Measurements from ENCODE around the gene PREB.

Gene PREB

DNA sequence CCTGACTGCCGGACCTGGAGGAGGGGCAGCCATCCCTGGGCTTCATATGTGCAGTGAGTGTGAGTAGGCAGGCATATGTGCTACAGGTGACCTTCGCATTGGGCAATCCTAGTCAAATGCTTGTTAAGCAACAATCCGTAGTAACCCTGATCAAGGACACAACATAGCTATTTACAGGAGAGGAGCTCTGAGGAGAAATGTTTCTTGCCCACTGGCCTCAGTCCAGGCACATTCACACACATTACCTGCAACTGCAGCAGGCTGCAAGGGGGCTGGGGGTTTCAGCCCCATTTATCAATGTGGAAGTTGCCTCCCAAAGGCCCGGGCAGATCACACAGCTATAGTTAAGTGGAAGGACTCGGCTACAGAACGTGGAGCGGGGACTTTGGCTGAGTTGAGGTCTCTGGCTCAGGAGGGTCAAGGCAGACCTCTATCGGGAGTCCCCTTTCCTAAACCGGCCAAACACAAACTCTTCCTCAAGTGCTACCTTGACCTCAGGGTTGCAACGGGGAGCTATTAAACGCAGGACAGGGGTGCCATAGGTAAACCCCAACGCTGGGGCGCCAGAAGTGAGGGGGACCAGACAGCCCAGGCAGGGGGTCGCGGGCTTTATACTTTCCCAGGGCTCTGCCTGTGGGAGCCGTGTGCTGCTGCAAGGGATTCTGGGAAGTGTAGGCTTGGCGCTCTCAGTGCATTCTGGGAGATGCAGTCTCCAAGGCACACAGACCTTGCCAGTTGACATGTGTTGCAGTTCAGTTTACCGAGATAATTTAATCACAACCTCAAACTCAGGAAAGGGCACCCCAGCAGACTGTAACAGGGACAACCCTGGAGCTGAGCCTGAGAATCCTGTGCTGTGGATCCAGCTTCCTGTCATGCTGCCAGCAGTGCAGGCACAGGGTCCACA is 38.4 kb downstream of the PREB start:
- H3K4me1 Mint-ChIP-seq: peaks cover 16% of the 10 kb centered on the region
- no peaks in the 10 kb centered on the region for H3K36me3 Mint-ChIP-seq
- peak overlapping the region; percentile 38 for H3K4me3 Mint-ChIP-seq
- H3K9me3 Mint-ChIP-seq: no peaks in the 10 kb centered on the region
- DNase-seq (ENCODE audit: low spot score in 2 of 2) (no peak), ATAC-seq (peak; percentile 74)
- H3K27ac Mint-ChIP-seq: no peak overlapping the region

- H3K27ac Mint-ChIP-seq: no peak overlapping the region
- peak overlapping the region; percentile 38 for H3K4me3 Mint-ChIP-seq
- no peaks in the 10 kb centered on the region for H3K36me3 Mint-ChIP-seq
- no peaks in the 10 kb centered on the region for H3K9me3 Mint-ChIP-seq
- H3K4me1 Mint-ChIP-seq: peaks cover 16% of the 10 kb centered on the region
- ATAC-seq (no peak), DNase-seq (ENCODE audit: low spot score in 2 of 2) (no peak)
Measured at GRCh38 chr2:27095427-27095744, 39.0 kb downstream of the PREB start.

GRCh38 chr2:27094353-27094984 is 40.0 kb downstream of the PREB start:
- H3K4me1 Mint-ChIP-seq: peaks cover 16% of the 10 kb centered on the region
- no peaks in the 10 kb centered on the region for H3K9me3 Mint-ChIP-seq
- peak overlapping the region; percentile 3 for H3K27ac Mint-ChIP-seq
- DNase-seq (ENCODE audit: low spot score in 2 of 2): no peak
- ATAC-seq: no peak
- no peaks in the 10 kb centered on the region for H3K36me3 Mint-ChIP-seq
- H3K4me3 Mint-ChIP-seq: no peak overlapping the region

DNA sequence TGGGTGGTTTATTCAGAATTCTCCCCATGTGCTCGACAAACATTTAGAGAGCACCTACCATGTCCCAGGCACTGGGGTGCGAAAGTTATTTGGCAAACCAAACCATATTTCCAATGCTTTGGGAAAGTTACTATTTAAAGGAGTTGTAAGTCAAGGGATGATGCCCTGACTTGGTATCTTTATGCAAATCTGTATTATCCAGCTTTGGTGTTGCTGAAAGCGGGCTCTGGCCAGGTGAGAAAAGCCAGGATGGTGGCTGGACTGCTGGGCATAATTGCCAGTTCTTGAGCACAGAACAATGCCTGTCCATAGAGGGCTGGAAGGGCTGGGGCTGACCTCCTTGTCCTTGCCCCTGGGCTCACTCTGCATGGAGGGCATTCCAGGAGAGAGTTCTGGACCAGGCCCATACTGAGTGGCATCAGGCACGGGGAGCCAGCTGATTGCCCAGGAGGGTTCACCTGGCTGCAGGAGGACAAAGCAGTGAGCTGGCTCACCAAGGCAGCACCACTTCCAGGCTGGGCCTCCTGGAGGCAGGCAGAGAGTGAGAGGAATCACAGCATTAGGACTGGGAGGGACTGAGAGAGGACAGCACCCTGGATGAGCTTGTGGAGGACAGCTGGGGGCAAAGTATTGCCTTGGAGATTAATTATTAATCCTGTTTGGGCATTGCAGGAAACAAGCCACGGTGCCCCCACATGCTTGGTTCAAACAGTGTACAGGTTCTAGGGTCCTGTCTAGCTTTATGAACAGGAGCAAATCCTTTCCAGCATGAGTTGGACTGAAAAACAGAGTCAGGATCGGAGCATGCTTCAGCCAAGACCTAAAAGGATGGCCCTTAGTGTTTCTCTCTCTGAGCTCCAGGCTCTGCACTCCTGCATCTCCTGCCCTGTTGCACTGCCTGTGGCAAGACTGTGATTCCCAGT is 40.7 kb downstream of the PREB start:
- peaks cover 16% of the 10 kb centered on the region for H3K4me1 Mint-ChIP-seq
- no peaks in the 10 kb centered on the region for H3K36me3 Mint-ChIP-seq
- no peak overlapping the region for H3K27ac Mint-ChIP-seq
- H3K9me3 Mint-ChIP-seq: no peaks in the 10 kb centered on the region
- ATAC-seq (no peak), DNase-seq (ENCODE audit: low spot score in 2 of 2) (no peak)
- no peak overlapping the region for H3K4me3 Mint-ChIP-seq

DNA sequence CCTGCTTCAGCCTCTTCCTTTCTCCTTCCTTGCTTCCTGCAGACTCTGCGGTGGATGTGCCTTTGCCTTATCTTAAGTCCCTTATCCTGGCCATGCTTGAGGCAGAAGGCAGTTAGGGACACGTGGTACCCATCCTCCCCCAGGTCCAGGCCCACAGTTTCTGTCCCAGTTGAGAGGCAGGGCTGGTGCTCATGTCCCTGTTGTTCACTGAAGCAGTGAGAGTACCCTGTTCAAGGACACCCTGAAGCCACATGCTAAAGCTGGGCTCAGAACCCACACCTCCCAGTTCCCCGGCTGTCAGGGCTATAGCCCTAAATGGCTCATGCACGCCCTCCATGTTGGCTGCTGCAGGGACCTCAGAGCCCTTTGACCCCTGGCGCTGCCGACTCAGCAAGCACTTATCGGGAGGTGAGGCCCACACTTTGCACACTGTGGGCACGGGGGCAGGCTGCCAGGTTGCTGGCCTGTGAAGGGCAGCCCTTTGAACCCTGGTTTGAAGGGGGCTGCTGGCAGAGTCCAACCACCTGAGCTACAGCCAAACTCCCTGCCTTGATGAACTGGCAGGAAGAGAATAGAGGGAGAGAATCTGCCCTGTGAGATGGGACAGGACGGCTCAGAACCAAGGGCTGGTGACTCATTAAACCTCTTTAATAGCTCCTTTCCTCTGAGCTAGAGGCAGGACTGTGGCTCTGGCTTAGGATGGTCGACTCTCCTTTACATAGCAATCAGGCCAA is 41.6 kb downstream of the PREB start:
- no peak overlapping the region for H3K4me3 Mint-ChIP-seq
- H3K27ac Mint-ChIP-seq: no peak overlapping the region

DNA sequence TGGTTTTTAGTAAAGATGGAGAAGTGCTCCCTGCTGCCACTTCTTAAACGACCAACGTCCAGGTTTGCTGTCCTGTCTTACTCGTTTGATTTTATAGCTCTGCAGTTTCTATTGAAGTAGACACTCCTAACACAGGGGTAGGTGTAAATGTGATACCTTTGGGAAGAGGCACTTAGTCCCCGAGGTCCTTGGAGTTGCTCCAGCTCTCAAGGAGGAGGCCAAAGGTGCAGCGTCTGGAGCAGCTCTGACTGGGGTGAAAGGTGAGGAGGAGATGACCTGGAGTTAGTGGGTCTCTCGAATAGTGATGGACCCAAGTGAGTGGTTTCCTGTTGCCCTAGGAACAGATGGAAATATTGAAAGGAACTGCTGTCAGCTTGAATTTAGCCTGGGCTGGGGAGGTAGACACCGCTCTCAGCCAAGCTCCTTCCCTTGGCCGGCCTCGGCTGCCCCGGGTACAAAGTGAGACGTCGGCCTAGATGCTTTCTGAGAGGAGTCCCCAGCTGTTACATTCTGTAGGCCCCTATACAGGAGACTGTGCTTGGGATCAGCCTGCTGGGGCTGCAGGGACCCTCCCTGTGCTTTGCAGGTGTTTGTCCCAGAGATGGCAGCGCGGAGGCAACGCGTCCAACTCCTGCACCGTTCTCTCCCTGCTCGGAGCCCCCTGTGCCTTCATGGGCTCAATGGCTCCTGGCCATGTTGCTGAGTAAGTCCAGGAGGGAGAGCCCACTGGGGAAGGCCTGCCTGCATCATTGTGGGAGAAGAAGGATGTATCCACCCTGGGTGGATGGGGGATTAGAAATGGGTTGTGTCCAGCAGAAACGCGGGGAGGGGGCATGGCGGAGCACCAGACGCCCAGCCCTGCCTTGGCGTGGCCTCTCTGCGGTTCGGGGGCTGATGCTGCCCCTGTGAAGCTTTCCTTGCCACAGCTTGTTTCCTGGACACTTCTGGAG is 42.4 kb downstream of the PREB start:
- Mint-ChIP-seq H3K9me3 (no peaks in the 10 kb centered on the region), H3K27ac (no peak overlapping the region), H3K4me1 (peaks cover 22% of the 10 kb centered on the region), H3K36me3 (no peaks in the 10 kb centered on the region), H3K4me3 (no peak overlapping the region)
- DNase-seq (ENCODE audit: low spot score in 2 of 2): no peak
- ATAC-seq: no peak

More for the DNA sequence above, 41.6 kb downstream of the PREB start:
- no peaks in the 10 kb centered on the region for H3K9me3 Mint-ChIP-seq
- H3K4me1 Mint-ChIP-seq: peaks cover 16% of the 10 kb centered on the region
- no peak for DNase-seq (ENCODE audit: low spot score in 2 of 2)
- ATAC-seq: no peak
- no peaks in the 10 kb centered on the region for H3K36me3 Mint-ChIP-seq

DNA sequence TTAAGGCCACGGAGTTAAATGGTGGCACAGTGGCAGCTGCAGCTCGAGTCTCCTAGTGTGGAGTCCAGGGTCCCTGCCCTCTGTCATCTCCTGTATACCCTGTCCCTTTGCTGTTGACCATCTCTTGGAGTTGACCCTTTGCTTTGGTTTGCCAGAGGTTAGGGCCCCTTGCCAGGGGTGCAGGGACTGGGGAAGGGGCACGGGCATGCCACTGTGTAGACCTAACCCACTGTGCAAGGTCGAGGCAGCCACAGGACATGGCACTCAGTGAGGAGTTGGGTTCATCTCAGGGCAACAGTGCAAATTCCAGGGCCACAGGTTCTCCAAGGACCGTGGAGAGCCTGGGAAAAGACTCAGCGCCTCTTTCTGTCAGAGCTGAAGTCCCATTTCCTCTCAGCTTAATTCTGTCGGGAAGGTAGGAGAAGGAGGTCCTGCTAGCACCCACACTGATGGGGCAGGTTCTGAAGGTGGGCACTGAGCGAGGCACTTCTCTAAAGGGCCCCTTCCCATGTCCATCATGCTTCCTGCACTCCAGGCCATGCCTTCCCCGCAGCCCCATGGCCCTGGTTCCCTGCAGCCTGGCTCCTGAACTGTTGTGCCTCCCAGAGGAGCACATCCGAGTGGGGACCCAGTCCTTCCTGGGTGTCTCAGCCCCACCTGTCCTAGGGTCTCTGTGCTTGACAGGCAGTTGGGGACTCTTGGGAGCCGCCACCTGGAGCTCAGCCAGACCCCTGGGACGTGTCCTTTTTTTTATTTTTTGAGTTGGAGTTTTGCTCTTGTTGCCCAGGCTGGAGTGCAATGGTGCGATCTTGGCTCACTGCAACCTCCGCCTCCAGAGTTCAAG is 45.1 kb downstream of the PREB start:
- Mint-ChIP-seq H3K36me3 (peaks cover 6% of the 10 kb centered on the region), H3K9me3 (no peaks in the 10 kb centered on the region), H3K4me1 (peaks cover 20% of the 10 kb centered on the region), H3K27ac (no peak overlapping the region), H3K4me3 (no peak overlapping the region)
- ATAC-seq: no peak
- DNase-seq (ENCODE audit: low spot score in 2 of 2): no peak

DNA sequence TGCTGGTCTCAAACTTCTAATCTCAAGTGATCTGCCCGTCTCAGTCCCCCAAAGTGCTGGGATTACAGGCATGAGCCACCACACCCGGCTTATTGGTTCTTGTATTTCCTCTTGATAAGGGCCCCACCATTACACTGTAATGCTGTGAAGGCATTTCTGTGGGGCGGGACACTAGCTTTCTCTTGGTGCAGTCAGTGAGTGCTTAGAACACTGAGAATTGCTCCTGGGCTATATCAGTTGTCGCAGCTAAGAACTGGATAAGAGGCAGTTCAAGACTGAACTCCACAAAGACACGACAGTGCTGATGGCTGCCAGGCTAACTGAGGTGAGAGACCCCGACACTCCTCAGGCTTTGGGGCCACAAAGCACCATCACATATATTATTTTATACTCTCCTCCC is 45.8 kb downstream of the PREB start:
- no peak overlapping the region for H3K4me3 Mint-ChIP-seq
- no peak overlapping the region for H3K27ac Mint-ChIP-seq
- peaks cover 21% of the 10 kb centered on the region for H3K4me1 Mint-ChIP-seq
- H3K9me3 Mint-ChIP-seq: no peaks in the 10 kb centered on the region
- H3K36me3 Mint-ChIP-seq: peaks cover 6% of the 10 kb centered on the region
- ATAC-seq (no peak), DNase-seq (ENCODE audit: low spot score in 2 of 2) (no peak)

- H3K27ac Mint-ChIP-seq: no peak overlapping the region
- no peak for DNase-seq (ENCODE audit: low spot score in 2 of 2)
- ATAC-seq: no peak
- H3K36me3 Mint-ChIP-seq: peaks cover 6% of the 10 kb centered on the region
- no peaks in the 10 kb centered on the region for H3K9me3 Mint-ChIP-seq
- peak overlapping the region; percentile 79 for H3K4me3 Mint-ChIP-seq
- H3K4me1 Mint-ChIP-seq: peaks cover 26% of the 10 kb centered on the region
Measured at GRCh38 chr2:27087823-27088410, 46.5 kb downstream of the PREB start.

GRCh38 chr2:27086724-27087593 is 47.5 kb downstream of the PREB start, which contains the start of gene KHK:
TSS of gene KHK (plus strand) at chr2:27086772. CDS start at chr2:27087260, 488 bp downstream.
- no peak for DNase-seq (ENCODE audit: low spot score in 2 of 2)
- ATAC-seq: peak; percentile 1
- Mint-ChIP-seq H3K36me3 (peaks cover 6% of the 10 kb centered on the region), H3K27ac (peak within 1 kb of the TSS; percentile 75), H3K4me1 (peaks cover 26% of the 10 kb centered on the region), H3K4me3 (peak within 1 kb of the TSS; percentile 79), H3K9me3 (no peaks in the 10 kb centered on the region)

DNA sequence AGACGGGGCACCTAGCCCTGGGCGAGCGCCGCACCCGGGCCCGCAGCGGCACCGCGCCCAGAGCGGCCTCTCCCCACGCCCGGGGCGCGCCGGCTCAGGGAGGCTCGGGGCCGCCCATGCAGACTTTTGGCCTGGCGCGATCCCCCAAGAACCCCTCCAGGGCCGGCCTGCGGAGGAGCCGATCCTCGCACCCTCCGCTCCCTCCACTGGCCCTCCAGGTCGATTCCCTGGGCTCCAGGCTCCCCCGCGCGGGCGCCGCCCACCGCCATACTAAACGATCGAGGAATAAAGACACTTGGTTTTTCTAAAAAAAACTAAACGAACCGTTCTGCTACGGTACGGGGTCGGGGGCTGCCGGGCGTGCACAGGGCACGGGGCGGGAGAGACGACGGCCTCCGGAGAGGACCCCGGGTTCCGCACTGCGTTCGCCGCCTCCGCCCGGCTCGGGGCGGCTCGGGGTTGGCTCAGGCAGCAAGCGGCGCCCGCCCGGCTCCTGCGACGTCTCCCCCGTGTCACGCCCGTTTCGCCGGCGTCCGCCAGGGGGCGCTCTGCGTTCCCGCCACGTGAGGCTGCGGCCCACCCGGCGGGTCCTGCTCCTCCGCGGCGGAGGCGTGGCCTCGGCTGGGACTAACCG is 48.2 kb downstream of the PREB start:
- peaks cover 9% of the 10 kb centered on the region for H3K36me3 Mint-ChIP-seq
- H3K9me3 Mint-ChIP-seq: no peaks in the 10 kb centered on the region
- ATAC-seq (peak; percentile 93), DNase-seq (ENCODE audit: low spot score in 2 of 2) (peak; percentile 100)
- peak overlapping the region; percentile 75 for H3K27ac Mint-ChIP-seq
- H3K4me3 Mint-ChIP-seq: peak overlapping the region; percentile 79
- peaks cover 33% of the 10 kb centered on the region for H3K4me1 Mint-ChIP-seq

- peaks cover 38% of the 10 kb centered on the region for H3K4me1 Mint-ChIP-seq
- peak overlapping the region; percentile 75 for H3K27ac Mint-ChIP-seq
- peak; percentile 29 to 76 for DNase-seq (ENCODE audit: low spot score in 2 of 2)
- H3K9me3 Mint-ChIP-seq: no peaks in the 10 kb centered on the region
- H3K36me3 Mint-ChIP-seq: peaks cover 15% of the 10 kb centered on the region
- peak; percentile 8 for ATAC-seq
- H3K4me3 Mint-ChIP-seq: peak overlapping the region; percentile 79
Measured at GRCh38 chr2:27085673-27086089, 48.8 kb downstream of the PREB start.

All from stimulated activated effector memory CD8-positive, alpha-beta T cell treated with anti-CD3 and anti-CD28 coated beads, Interleukin-12 subunit alpha, Interleukin-12 subunit beta, amount 100 ng/mL, for 72 hours (primary cell).